HepG2 (cell line): Measurements from ENCODE around the gene CCDC183. TPM values are rescaled to one million over a fixed set of nuclear protein-coding genes. Genes with fewer than 3 reads are reported as not detected.

Source experiments
- ARNT2 ChIP-seq: sonication (generic); formaldehyde crosslinking; IDR thresholded peaks from 2 replicates; pipeline ENCODE4 v1.8.0; 2022; ENCODE audit warnings: mild to moderate bottlenecking, low read depth, missing genetic modification reagents, moderate library complexity
- CBFB ChIP-seq: sonication (generic); formaldehyde crosslinking; IDR thresholded peaks from 2 replicates; pipeline ENCODE4 v1.4.0; 2020; ENCODE audit warnings: missing genetic modification reagents
- CHCHD3 ChIP-seq: sonication (generic); formaldehyde crosslinking; IDR thresholded peaks from 2 replicates; pipeline ENCODE4 v1.8.0; 2022; ENCODE audit warnings: mild to moderate bottlenecking, missing genetic modification reagents, moderate library complexity
- DMTF1 ChIP-seq: sonication (generic); formaldehyde crosslinking; IDR thresholded peaks from 2 replicates; pipeline ENCODE4 v1.4.0; 2020; ENCODE audit warnings: mild to moderate bottlenecking, missing genetic modification reagents
- MYC ChIP-seq: sonication (generic); formaldehyde crosslinking; IDR thresholded peaks from 2 replicates; pipeline ENCODE4 v1.9.0; 2021; ENCODE audit warnings: missing genetic modification reagents, borderline replicate concordance
- REL ChIP-seq: sonication (generic); formaldehyde crosslinking; conservative IDR thresholded peaks from 2 replicates; pipeline ENCODE4 v1.8.0; 2022; ENCODE audit warnings: mild to moderate bottlenecking, missing genetic modification reagents, moderate library complexity
- RFXAP ChIP-seq: sonication (generic); formaldehyde crosslinking; IDR thresholded peaks from 2 replicates; pipeline ENCODE4 v1.4.0; 2020; ENCODE audit warnings: missing genetic modification reagents, borderline replicate concordance
- SRSF1 ChIP-seq: fragments of 200-400 bp; formaldehyde crosslinking; optimal IDR thresholded peaks from 2 replicates; pipeline ENCODE3; 2017; ENCODE audit warnings: mild to moderate bottlenecking, low read depth, low read length, moderate library complexity
- ZFYVE20 ChIP-seq: sonication (generic); formaldehyde crosslinking; IDR thresholded peaks from 2 replicates; pipeline ENCODE4 v1.8.0; 2023; ENCODE audit warnings: low read depth, mild to moderate bottlenecking, moderate library complexity, missing genetic modification reagents, borderline replicate concordance
- ZMAT3 ChIP-seq: sonication (generic); formaldehyde crosslinking; conservative IDR thresholded peaks from 2 replicates; pipeline ENCODE4 v1.7.0; 2021; ENCODE audit warnings: missing genetic modification reagents
- ZNF563 ChIP-seq: sonication (generic); formaldehyde crosslinking; IDR thresholded peaks from 2 replicates; pipeline ENCODE4 v1.8.0; 2022; ENCODE audit warnings: mild to moderate bottlenecking, moderate library complexity, missing genetic modification reagents
- ZNF616 ChIP-seq: sonication (generic); formaldehyde crosslinking; IDR thresholded peaks from 2 replicates; pipeline ENCODE4 v1.5.0; 2020; ENCODE audit warnings: low read depth, mild to moderate bottlenecking, missing genetic modification reagents
- ZNF784 ChIP-seq: sonication (generic); formaldehyde crosslinking; IDR thresholded peaks from 2 replicates; pipeline ENCODE4 v1.5.1; 2020; ENCODE audit warnings: missing genetic modification reagents, mild to moderate bottlenecking, borderline replicate concordance
- ZNF816 ChIP-seq: sonication (generic); formaldehyde crosslinking; IDR thresholded peaks from 2 replicates; pipeline ENCODE4 v1.8.0; 2022; ENCODE audit warnings: missing genetic modification reagents, mild to moderate bottlenecking, borderline replicate concordance
- ZSCAN20 ChIP-seq: sonication (generic); formaldehyde crosslinking; IDR thresholded peaks from 2 replicates; pipeline ENCODE4 v1.4.0; 2020; ENCODE audit warnings: missing genetic modification reagents, mild to moderate bottlenecking, borderline replicate concordance
- polyA plus RNA-seq, 8 experiments: library from polyadenylated mRNA; depleted of rRNA in 3 of 8; stranded (reverse) in 7 of 8; unstranded in 1 of 8; fragments of >200 nt; fragmentation: Illumina TruSeq in 4 of 8; extraction: Trizol in 4 of 8; gene quantifications; 2 replicates each; pipeline versions ENCODE4 v1.2.1 to v1.2.3, GENCODE V29; 2011 to 2016; ENCODE audit warnings: low read depth in 4 of 8, missing spikeins in 1 of 8, mixed read lengths in 1 of 8; ENCODE audit not compliant: insufficient read depth in 1 of 8
- total RNA-seq, 5 experiments: library from RNA; depleted of rRNA; stranded (reverse); fragments of >200 nt; fragmentation: Illumina TruSeq; extraction: Trizol; gene quantifications; 2 replicates each; pipeline ENCODE4 v1.2.3, GENCODE V29; 2016; ENCODE audit warnings: low read depth in 1 of 5
- TF ChIP-seq, protein P1 (sequence below): sonication (generic); formaldehyde crosslinking; IDR thresholded peaks from 2 replicates; pipeline ENCODE4 v1.9.0; 2021; ENCODE audit warnings: missing genetic modification reagents, mild to moderate bottlenecking, borderline replicate concordance
- TF ChIP-seq, protein P2 (sequence below): sonication (generic); formaldehyde crosslinking; IDR thresholded peaks from 2 replicates; pipeline ENCODE4 v1.5.0; 2020; ENCODE audit warnings: missing genetic modification reagents
- TF ChIP-seq, protein P3 (sequence below): sonication (generic); formaldehyde crosslinking; IDR thresholded peaks from 2 replicates; pipeline ENCODE4 v1.5.0; 2020; ENCODE audit warnings: missing genetic modification reagents, mild to moderate bottlenecking, borderline replicate concordance
- TF ChIP-seq, protein P4 (sequence below): sonication (generic); formaldehyde crosslinking; IDR thresholded peaks from 2 replicates; pipeline ENCODE4 v1.4.0; 2020; ENCODE audit warnings: mild to moderate bottlenecking, missing genetic modification reagents

Gene CCDC183
- total and polyA plus RNA-seq, 2 of the 13 experiments (the other 11 are each of a cell fraction or from before 2014, with no cell fraction given) = 5.0 to 66.4 TPM

DNA sequence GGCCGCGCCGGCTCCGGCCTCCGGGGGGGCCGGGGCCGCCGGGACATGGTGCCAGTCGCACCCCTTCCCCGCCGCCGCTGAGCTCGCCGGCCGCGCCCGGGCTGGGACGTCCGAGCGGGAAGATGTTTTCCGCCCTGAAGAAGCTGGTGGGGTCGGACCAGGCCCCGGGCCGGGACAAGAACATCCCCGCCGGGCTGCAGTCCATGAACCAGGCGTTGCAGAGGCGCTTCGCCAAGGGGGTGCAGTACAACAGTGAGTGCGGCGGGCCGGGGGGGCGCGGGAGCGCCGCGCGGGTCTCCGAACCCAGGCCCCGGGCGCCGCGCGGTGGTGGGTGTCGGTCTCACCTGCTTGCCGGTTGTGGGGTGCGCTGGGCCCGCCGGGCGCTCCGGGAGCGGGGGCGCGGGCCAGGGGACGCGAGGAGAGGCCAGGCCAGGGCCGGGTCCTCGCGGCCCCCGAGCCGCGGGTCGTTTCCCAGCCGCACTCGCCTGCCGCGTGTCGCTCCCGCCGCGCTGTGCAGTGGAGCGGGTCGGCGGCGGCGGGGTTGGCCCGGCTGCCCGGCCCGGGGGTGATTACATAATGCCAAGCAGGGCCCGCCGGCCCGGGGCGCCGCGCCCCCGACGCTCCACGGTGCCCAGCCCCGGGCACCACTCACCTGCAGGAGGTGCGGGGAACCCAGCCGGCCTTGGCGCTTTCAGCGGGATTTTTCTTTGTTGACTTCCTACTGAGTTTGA is 12.1 kb downstream of the CCDC183 start (continued):
- 0 out of 2 replicates have a peak, but pooled peaks have one; percentile 20 for TF ChIP-seq ZNF784 (CRISPR knock-in tag)
- TF ChIP-seq CHCHD3 (CRISPR knock-in tag) = no peak
- TF ChIP-seq CBFB (CRISPR knock-in tag) = no peak
- TF ChIP-seq ZFYVE20 = 0 out of 2 replicates have a peak, but pooled peaks have one; percentile 57
- TF ChIP-seq RFXAP (CRISPR knock-in tag) = no peak
- TF ChIP-seq, protein P1, sequence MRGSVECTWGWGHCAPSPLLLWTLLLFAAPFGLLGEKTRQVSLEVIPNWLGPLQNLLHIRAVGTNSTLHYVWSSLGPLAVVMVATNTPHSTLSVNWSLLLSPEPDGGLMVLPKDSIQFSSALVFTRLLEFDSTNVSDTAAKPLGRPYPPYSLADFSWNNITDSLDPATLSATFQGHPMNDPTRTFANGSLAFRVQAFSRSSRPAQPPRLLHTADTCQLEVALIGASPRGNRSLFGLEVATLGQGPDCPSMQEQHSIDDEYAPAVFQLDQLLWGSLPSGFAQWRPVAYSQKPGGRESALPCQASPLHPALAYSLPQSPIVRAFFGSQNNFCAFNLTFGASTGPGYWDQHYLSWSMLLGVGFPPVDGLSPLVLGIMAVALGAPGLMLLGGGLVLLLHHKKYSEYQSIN (CRISPR knock-in tag) = no peak
- peak; percentile 62; the same call in 1 of the 2 replicates for TF ChIP-seq ZMAT3 (CRISPR knock-in tag)
- TF ChIP-seq SRSF1 = peak; percentile 10
- 0 out of 2 replicates have a peak, but pooled peaks have one; percentile 5 for TF ChIP-seq MYC (CRISPR knock-in tag)
- TF ChIP-seq ZSCAN20 (CRISPR knock-in tag) = peak; percentile 50; the same call in 1 of the 2 replicates
- TF ChIP-seq, protein P2, sequence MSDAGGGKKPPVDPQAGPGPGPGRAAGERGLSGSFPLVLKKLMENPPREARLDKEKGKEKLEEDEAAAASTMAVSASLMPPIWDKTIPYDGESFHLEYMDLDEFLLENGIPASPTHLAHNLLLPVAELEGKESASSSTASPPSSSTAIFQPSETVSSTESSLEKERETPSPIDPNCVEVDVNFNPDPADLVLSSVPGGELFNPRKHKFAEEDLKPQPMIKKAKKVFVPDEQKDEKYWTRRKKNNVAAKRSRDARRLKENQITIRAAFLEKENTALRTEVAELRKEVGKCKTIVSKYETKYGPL (CRISPR knock-in tag) = no peak
- 0 out of 2 replicates have a peak, but pooled peaks have one; percentile 23 for TF ChIP-seq REL (CRISPR knock-in tag)
- TF ChIP-seq, protein P3, sequence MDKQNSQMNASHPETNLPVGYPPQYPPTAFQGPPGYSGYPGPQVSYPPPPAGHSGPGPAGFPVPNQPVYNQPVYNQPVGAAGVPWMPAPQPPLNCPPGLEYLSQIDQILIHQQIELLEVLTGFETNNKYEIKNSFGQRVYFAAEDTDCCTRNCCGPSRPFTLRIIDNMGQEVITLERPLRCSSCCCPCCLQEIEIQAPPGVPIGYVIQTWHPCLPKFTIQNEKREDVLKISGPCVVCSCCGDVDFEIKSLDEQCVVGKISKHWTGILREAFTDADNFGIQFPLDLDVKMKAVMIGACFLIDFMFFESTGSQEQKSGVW (CRISPR knock-in tag) = peak; percentile 26; the same call in 1 of the 2 replicates
- TF ChIP-seq ZNF563 (CRISPR knock-in tag) = 0 out of 2 replicates have a peak, but pooled peaks have one; percentile 18
- TF ChIP-seq ZNF816 (CRISPR knock-in tag) = 0 out of 2 replicates have a peak, but pooled peaks have one; percentile 2
- TF ChIP-seq, protein P4, sequence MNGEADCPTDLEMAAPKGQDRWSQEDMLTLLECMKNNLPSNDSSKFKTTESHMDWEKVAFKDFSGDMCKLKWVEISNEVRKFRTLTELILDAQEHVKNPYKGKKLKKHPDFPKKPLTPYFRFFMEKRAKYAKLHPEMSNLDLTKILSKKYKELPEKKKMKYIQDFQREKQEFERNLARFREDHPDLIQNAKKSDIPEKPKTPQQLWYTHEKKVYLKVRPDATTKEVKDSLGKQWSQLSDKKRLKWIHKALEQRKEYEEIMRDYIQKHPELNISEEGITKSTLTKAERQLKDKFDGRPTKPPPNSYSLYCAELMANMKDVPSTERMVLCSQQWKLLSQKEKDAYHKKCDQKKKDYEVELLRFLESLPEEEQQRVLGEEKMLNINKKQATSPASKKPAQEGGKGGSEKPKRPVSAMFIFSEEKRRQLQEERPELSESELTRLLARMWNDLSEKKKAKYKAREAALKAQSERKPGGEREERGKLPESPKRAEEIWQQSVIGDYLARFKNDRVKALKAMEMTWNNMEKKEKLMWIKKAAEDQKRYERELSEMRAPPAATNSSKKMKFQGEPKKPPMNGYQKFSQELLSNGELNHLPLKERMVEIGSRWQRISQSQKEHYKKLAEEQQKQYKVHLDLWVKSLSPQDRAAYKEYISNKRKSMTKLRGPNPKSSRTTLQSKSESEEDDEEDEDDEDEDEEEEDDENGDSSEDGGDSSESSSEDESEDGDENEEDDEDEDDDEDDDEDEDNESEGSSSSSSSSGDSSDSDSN (CRISPR knock-in tag) = peak; percentile 41; the same call in 1 of the 2 replicates
- peak; percentile 52; the same call in 1 of the 2 replicates for TF ChIP-seq ARNT2 (CRISPR knock-in tag)
- TF ChIP-seq DMTF1 = no peak
- TF ChIP-seq ZNF616 = 0 out of 2 replicates have a peak, but pooled peaks have one; percentile 7
